ENCODE data around the gene NCOA3.

NCOA3 gene

DNA sequence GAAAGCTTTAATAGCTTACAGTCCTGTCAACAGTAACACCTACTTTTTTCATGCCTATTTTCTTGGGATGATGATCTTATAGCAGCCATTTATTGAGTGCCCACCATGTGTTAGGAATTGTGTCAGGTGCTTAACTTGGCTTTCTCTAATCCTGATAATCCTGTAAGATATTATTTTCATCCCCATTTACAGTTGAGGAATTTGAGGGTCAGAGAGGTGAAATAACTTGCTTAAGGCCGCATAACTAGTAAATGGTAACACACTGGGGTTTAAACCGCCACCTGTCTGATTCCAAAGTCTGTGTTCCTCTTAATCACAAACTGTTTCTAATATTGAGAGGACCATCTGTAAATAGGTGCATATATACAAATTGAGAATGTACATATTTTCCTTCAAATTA is 55.5 kb downstream of the NCOA3 start:
- TF ChIP-seq CTCF (IDR thresholded peaks at IDR 0.05; ENCODE audit: low read depth, low read length), result no peak
- DNase-seq (ENCODE audit: extremely low read depth, low read depth), result no peak

GRCh38 chr20:47557791-47558190 is 56.1 kb downstream of the NCOA3 start:
- DNase-seq (ENCODE audit: extremely low read depth, low read depth), result no peak
- no peak for TF ChIP-seq CTCF (IDR thresholded peaks at IDR 0.05; ENCODE audit: low read depth, low read length)

- DNase-seq (ENCODE audit: extremely low read depth, low read depth), result no peak
- no peak for TF ChIP-seq CTCF (IDR thresholded peaks at IDR 0.05; ENCODE audit: low read depth, low read length)
Observed at GRCh38 chr20:47558295-47559066, 56.8 kb downstream of the NCOA3 start.

- no peak for DNase-seq (ENCODE audit: extremely low read depth, low read depth)
- TF ChIP-seq CTCF (IDR thresholded peaks at IDR 0.05; ENCODE audit: low read depth, low read length), result no peak
Observed at GRCh38 chr20:47559141-47559540, 57.5 kb downstream of the NCOA3 start.

DNA sequence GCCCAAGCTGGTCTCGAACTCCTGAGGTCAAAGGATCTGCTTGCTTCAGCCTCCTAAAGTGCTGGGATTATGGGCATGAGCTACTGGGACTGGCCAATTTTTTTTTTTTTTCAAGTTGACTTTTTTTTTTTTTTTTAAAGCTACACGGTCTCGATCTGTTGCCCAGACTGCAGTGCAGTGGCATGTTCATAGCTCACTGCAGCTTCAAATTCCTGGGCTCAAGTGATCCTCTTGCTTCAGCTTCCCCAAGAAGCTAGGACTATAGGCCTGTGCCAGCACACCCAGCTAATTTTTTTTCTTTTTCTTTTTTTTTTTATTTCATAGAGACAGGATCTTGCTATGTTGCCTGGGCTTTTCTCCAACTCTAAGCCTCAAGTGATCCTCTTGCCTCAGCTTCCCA is 59.5 kb downstream of the NCOA3 start:
- DNase-seq (ENCODE audit: extremely low read depth, low read depth), result peak; percentile 52
- no peak for TF ChIP-seq CTCF (IDR thresholded peaks at IDR 0.05; ENCODE audit: low read depth, low read length)

DNA sequence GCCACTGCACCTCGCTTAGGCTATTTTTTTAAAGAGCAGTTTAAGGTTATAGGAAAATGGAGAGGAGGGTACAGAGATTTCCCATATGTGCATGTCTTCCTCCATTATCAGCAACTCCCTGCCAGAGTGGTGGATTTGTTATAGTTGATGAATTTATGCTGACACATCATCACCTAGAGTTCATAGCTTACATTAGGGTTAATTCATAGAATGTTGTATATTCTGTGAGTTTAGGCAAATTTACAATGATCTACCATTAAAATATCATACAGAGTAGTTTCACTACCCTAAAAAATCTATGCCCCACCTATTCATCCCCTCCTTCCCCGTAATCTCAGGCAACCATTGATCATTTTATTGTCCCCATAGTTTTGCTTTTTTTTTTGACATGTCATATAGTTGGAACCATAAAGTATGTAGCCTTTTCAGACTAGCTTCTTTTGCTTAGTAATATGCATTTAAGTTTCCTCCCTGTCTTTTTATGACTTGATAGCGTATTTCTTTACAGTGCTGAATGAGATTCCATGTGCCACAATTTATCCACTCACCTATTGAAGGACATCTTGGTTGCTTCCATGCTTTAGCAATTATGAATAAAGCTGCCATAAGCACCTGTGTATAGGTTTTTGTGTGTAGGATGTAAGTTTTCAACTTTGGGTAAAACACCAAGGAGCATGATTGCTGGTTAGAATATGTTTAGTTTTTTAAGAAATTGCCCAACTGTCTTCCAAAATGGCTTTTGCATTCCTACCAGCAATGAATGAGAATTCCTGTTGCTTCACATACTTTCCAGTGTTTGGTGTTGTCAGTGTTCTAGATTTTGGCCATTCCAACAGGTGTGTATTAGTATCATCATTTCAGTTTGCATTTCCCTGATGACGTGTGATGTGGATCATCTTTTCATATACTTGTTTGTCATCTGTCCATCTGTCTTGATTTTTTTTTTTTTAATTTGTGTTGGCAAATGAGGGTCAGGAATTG is 60.2 kb downstream of the NCOA3 start:
- DNase-seq (ENCODE audit: extremely low read depth, low read depth), result no peak
- no peak for TF ChIP-seq CTCF (IDR thresholded peaks at IDR 0.05; ENCODE audit: low read depth, low read length)

DNA sequence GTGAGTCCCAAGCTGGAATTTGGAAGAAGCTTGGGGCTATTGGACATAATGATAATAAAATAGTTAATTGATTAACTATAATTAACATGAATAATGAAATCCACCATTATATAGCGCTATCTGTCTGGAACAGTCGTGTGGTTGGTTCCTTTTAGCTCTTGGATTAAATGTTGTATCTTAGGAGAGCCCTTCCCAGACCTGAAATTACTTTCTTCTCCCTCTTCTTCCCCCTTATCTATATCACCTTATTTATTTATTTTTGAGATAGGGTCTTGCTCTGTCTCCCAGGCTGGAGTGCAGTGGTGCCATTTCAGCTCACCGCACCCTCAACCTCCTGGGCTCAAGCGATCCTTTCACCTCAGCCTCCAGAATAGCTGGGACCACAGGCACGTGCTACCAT is 64.6 kb downstream of the NCOA3 start:
- no peak for DNase-seq (ENCODE audit: extremely low read depth, low read depth)
- TF ChIP-seq CTCF (IDR thresholded peaks at IDR 0.05; ENCODE audit: low read depth, low read length), result no peak

Measured in AG09319 (cell line).